NCI-H1092 (cell line): Measurements from ENCODE around the gene FOXP4.
"Not testable (repeated sequence)": the region's sequence is repeated elsewhere in the genome, so short reads cannot be mapped to it uniquely, and the experiment has no call there.

ENCODE experiments used
- DNase-seq: peaks from one replicate; lab custom pipeline; 2025; lab: John Stamatoyannopoulos, UW

FOXP4 gene

DNA sequence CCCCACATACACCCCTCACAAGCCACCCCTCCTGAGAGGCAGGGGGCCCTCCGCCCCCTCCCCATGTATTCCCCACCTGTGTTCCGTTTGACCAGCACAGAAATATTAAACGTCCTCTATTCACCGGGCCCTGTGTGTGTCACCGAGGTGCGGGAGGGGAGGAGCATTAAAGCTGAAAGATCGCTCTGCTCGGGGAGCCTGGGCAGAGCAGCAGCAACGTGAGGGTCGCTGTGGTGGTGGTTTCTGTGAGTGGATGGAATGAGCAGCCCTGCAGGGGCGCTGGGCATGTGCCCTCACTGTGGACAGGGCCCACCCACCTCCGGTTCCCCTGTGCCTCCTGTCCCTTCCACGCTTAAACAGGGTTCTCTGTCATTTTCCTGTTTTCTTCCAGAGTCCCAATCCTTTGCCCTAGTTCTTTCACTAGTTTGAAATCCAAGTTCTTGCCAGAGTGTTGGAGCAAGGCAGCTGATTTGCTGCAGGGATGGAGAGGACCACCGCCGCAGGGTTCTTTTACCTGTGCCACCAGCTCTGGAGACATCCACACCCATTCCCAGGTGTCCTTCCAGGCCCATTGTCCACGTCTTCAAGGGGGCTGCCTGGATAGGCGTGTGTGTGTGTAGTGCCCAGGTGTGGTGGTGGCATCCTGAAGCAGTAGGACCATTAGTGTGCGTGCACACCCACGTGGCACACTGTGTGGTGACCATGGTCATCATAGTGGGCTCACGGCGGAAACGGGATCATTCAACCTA is 54.5 kb downstream of the FOXP4 start:
- no peak for DNase-seq

GRCh38 chr6:41601248-41601549 is 55.0 kb downstream of the FOXP4 start:
- DNase-seq, result no peak

- no peak for DNase-seq
These were observed 56.2 kb downstream of the FOXP4 start for GRCh38 chr6:41602422-41602743.

DNA sequence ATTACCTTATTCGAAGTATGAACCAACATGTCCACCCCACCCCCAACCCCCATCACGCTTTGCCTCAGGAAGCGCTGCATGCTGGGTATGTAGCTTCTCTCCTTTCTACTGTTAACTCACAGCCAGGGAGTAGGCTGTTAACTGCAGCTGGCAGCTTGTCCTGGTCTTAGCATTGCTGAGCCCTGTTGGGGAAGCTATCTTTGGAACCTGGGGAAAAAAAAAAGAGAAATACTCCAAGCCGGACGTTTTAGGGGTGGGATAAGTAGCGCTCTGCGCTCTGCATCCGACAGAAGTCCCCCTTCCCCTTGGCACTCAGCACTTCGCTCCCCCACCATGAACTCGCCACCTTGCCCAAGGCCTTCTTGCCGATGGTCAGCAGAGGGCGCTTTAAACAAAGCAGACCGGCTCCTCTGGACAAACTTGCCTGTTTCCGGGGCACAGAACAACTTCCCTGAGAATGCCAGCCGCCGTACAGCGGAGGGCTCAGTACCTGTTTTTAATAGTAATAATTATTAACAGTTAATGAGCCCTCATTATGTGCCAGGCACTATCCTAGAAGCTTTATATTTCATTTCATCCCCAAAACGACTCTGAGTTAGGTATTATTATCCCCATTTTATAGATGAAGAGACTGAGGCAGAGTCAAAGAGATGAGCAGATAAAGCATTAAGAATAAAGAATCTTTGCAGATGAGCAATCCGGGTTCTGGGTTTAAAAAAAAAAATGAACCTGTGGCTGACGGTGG is 56.9 kb downstream of the FOXP4 start:
- DNase-seq, result peak; percentile 65

DNA sequence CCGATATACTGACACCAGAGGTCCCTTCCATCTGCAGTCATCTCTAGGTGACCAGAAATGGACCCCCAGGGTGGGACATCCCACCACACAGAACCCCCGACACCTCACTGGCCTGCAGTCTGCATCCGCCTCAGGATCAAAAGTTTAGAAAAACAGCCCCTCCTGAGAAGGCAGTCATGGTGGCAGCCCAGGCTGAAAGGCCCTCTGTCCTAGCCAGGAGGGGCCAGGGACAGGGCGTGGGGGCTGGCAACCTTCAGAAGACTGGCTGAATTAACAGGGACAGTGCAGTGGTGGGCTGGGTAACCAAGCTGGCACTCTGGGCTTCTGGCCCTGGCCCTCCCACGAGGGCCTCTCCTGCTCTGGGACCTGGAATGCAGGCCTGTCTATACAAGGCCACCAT is 57.8 kb downstream of the FOXP4 start:
- DNase-seq, result no peak

DNA sequence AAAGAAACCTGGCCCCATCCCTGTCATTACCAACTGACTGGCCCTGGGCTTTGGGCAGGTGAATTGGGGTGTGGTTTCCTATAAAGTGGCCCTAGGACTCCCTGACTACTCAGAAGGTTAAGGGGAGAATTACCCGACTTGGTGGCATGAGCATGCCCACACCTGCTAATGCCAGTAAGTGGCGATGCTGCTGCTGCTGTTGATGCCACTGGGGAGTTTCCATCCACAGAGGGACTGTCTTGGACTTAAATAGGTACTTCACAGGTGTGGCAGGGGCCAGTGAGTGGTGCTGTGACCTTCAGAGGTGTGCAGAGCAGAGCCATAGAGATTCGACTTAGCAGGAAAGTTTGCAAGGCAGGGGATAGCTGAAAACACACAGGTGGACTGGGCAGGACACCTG is 59.5 kb downstream of the FOXP4 start:
- DNase-seq, result no peak

DNA sequence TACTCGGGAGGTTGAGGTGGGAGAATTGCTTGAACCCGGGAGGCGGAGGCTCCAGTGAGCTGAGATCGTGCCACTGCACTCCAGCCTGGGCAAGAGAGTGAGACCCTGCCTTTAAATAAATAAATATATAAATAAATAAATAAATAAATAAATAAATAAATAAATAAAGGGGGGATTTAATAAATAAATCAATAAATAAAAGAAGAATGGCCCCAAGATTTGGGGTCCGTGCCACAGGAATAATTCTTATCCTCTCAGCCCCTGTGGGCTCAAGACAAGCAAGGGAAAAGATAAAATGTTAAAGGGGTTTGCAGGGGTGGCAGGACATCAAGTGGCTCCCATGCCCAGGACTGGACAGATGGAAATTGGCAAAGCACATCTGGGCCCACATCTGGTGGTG is 60.9 kb downstream of the FOXP4 start:
- DNase-seq, result no peak

DNA sequence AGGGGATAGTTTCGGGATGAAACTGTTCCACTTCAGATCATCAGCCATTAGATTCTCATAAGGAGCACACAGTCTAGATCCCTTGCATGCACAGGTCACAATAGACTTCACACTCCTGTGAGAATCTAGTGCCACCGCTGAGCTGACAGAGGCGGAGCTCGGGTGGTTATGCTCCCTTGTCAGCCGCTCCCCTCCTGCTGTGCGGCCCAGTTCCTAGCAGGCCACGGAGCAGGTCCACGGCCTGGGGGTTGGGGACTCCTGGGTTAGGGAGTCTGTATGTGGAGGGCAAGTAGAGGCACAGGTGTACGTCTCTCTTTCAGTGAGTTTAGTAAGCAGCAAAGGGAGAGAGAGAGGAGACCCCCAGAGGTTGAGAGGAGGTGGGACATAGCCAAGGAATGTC is 61.6 kb downstream of the FOXP4 start:
- DNase-seq, result no peak

GRCh38 chr6:41608443-41609151 is 62.4 kb downstream of the FOXP4 start:
- DNase-seq, result no peak

- no peak for DNase-seq
These were observed 68.5 kb downstream of the FOXP4 start for GRCh38 chr6:41614715-41615114.

- no peak for DNase-seq
These were observed 69.1 kb downstream of the FOXP4 start for GRCh38 chr6:41615311-41615710.

GRCh38 chr6:41618598-41618997 is 72.4 kb downstream of the FOXP4 start:
- no peak for DNase-seq

DNA sequence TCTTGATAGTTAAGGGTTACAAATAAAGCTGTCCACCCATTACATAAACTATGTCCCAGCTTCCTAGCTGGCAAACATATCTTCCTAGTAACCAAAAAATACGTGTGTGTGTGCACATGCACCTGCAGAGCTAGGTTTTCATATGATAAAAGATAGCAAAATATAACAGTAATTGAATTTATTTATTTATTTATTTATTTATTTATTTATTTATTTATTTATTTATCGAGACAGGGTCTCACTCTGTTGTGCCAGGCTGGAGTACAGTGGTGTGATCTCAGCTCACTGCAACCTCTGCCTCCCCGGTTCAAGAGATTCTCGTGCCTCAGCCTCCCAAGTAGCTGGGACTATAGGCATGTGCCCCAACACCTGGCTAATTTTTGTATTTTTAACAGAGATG is 73.0 kb downstream of the FOXP4 start:
- not testable (repeated sequence) for DNase-seq

- DNase-seq, result no peak
These were observed 75.2 kb downstream of the FOXP4 start for GRCh38 chr6:41621367-41621766.

- DNase-seq, result no peak
These were observed 75.6 kb downstream of the FOXP4 start for GRCh38 chr6:41621802-41622201.

DNA sequence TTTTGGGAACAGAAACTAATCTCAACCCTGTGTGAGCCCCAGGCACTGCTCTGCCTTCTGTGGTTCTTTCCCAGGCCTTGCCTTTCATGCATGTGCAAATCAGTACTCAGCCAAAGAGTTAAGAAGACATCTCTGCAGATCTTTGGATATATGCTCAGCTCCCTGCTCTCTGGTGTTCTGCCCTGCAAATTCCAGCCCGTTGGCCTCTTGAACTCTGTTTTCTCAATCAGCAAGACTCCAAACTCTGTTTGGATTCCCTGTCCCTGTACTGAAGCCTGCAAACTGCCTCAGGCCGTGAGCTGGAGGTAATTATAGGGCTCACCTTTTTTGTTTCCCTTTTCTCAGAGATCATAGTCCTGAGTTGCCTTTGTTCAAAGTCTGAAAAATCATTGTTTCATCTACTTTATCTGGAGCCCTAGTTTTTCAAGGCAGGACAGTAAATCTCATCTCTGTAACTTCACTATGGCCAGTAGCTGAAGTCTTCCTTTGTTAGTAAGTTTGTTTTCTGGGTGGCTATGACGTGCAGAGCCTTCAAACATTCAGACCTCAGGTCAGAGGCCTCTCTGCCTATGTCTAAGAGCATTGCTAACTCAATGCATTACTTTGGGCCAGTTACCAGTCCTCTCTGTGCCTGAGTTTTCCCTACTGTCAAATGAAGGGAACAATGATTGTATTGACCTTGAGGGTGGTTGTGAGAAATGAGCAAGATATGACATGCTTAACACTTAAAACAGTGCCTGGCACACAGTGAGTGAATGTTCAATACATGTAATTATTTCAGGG is 76.2 kb downstream of the FOXP4 start:
- no peak for DNase-seq

DNA sequence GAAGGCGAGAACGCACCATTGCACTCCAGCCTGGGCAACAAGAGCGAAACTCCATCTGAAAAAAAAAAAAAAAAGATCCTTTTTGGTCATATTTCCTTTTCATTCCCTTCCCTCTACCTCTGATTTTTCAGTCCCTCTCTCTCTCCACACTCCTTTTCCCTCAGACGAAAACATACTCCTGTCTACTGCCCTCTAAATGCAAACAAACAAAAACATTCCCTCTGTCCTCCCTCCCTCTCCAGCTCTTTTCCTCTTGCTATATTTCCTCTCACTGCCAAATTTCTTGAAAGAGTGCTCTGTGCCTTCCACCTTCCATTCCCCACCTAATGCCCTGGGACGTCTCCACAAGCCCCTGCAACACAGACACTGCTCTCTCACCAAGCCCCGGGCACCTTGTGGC is 77.1 kb downstream of the FOXP4 start:
- DNase-seq, result no peak

GRCh38 chr6:41624621-41625380 is 78.6 kb downstream of the FOXP4 start:
- no peak for DNase-seq

DNA sequence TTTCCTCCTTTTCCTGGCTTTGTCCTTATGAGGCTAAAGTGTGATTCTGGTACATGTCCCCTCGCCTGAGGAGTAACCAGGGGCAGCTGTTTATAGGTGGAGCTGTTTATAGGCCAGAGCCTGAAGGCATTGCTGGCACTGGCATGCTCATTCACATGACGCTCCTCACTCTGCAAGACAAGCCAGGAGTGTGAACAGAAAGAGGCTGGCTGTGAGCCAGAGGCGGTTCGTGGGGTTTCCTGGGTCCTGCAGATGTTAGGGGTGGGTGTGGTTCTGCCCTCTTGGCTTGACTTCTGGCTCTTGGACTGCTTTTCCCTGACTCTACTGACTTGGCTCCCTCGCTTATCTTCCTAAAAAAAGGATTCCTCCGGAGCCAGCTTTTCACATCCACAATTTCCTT is 79.3 kb downstream of the FOXP4 start:
- DNase-seq, result peak; percentile 17

- DNase-seq, result no peak
These were observed 79.8 kb downstream of the FOXP4 start for GRCh38 chr6:41626022-41626421.

- no peak for DNase-seq
These were observed 80.7 kb downstream of the FOXP4 start for GRCh38 chr6:41626917-41627316.

DNA sequence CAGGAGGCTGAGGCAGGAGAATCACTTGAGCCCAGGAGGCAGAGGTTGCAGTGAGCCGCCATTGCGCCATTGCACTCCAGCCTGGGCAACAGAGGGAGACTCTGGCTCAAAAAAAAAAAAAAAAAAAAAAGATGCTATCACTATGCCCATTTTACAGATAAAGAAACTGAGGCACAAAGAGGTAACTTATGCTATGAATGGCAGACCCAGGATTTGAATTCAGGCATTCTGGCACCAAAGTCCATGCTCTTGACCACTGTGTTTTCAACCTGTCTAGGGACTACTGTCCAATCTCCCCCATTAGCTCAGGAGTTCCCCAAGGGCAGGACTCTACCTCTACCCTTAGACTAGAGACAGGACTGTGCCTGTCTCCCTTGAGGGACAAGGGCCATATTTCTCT is 82.9 kb downstream of the FOXP4 start:
- no peak for DNase-seq
